Activated CD4-positive, alpha-beta T cell treated with anti-CD3 and anti-CD28 coated beads, Interleukin-10, Interleukin-2, amounts not matched to agents 100 ng/mL and 50 ng/mL, durations not matched to agents 16 hours and 8 hours (primary cell): ENCODE results near the gene CCDC47.
A peak's percentile ranks its signal among the peaks of the same experiment; 100 is the strongest.

Experiments used
- DNase-seq: peaks from one replicate; pipeline ENCODE4 v3.0.0-alpha.2; 2020

The CCDC47 gene

DNA sequence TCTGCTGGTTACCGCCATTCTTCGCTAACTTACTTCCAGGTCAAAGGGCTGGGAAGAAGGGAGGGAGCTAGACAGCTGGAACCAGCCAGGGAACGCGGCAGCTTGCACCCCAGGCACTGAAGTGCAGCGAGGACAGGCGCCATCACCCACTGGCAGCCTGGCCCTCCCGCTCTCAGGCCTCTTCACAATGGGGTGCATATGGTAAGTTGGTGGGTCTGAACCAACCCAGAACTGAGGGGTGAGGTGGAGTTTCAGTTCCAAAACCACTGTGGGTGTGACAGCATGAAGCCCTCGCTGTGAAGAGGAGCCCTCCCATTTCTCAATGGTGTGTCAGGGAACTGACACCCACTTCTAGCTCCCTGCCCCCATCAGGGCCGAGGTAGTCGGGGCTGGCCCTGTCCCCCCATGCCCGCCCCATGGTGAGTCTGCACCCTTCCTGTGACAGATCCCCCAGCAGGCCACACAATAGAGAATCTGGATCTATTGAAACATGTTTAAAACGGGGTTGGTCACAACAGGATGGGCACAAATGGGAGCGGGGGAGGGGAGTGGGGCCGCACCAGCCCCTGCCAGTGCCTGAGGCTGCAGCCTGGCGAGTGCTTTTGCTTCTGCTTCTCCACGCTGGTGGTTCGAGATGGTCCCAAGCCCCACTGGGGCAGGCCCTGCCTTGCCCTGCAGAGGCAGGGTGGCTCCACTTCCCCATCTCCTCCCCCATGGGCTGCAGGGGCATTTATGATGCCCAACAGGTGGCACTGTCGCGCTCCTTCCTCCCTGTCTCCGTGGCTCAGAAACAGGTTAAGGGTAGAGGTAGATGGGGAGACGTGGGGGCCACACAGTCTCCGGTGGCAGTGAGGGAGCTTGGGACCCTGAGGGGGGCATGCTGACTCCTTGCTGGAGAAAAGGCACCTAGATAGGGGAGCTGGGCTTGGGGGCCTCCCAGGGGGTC, 75.8 kb downstream of the CCDC47 start:
- peak; percentile 89 for DNase-seq

DNA sequence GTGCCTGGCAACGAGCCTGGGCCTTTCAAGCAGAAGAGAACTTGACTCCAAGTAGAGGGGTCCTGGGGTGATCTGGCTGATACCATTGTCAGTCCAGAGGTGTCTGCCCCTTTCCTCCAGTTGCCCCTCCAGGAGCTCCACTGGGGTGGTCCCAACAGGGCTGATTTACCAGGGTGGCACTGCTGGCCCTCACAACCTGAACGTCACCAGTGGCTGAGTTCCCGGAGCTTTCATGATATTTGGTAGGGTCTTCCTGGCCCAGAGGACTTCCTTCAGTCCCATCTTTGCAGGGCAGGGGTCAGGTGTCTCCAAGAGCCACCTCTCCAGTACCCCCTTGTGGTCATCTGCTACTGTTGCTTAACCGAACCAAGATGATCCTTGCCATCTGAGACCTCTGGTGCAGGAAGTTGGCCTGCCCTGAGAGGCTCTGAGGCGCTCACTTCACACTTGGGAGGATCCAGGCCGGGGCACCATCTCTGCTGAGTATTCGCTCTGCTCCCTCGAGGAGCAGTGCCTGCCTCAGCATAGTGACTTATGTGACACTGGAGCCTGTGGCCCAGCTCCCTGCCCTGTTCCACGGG, 76.9 kb downstream of the CCDC47 start:
- DNase-seq = peak; percentile 61

DNA sequence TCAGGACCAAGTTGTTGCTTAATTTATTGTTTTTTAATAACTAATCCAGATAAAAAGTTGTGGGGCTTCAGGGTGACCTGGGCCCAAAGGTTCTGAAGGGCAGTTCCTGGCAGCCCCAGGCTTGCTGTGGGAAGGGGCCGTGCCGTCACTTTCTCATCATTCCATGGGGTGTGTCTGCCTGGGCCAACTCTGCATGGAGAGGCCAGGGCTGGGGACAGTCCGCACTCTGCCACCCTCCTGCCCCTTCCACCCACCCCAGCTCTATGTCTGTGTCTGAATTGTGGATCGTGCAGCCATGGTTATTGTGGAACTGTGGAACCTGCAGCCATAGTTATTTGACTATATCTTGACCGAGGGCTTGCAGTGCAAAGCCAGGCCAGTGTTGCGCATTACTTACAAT, 77.5 kb downstream of the CCDC47 start:
- no peak for DNase-seq
